IMR-90 (cell line): ENCODE data around the gene PSKH1. TPM values are rescaled to one million over a fixed set of nuclear protein-coding genes. Genes with fewer than 3 reads are reported as not detected.
A peak's percentile ranks its signal among the peaks of the same experiment; 100 is the strongest.

Experiments
- ATAC-seq: fragments of 200-7000 bp; cut with Tn5 transposase; 2 replicates; pipeline ENCODE4 v1.9.1; 2020; ENCODE audit warnings: low read depth, mild to moderate bottlenecking, moderate library complexity
- BruUV-seq: library from RNA; stranded (reverse); fragments of 400-500 nt; replicated peaks from 2 replicates; lab custom pipeline; 2021; lab: Mats Ljungman, UMichigan
- CTCF ChIA-PET: fragments of 300-600 bp; formaldehyde crosslinking; extraction: SDS; loops from one replicate; lab custom pipeline; 2021; ENCODE audit warnings: antibody characterized with exemption; lab: Yijun Ruan, JAX
- POLR2A ChIA-PET: fragments of 300-600 bp; sonication (Branson Sonifier 250); formaldehyde crosslinking; loops from one replicate; lab custom pipeline; 2022; ENCODE audit warnings: antibody characterized with exemption; ENCODE audit not compliant: unreplicated experiment; lab: Charles Lee
- DNase-seq: peaks from one replicate; pipeline ENCODE4 v3.0.0; 2013
- H2AFZ ChIP-seq: replicated peaks from 2 replicates; pipeline ENCODE3; 2013; ENCODE audit warnings: low read length, mild to moderate bottlenecking; ENCODE audit not compliant: poor library complexity
- H2AK5ac ChIP-seq: 2 replicates; pipeline ENCODE4 v1.6.1; 2013; ENCODE audit warnings: low read depth, low read length, inconsistent platforms
- H2AK9ac ChIP-seq: replicated peaks from 2 replicates; pipeline ENCODE3; 2013; ENCODE audit warnings: mild to moderate bottlenecking, low read depth, low read length, moderate library complexity; ENCODE audit not compliant: poor library complexity
- H2BK120ac ChIP-seq: 2 replicates; pipeline ENCODE4 v1.6.1; 2013; ENCODE audit warnings: low read depth, low read length, inconsistent platforms
- H2BK15ac ChIP-seq: 3 replicates; pipeline ENCODE4 v1.6.1; 2013; ENCODE audit warnings: low read depth, low read length, inconsistent platforms
- H2BK20ac ChIP-seq: 2 replicates; pipeline ENCODE4 v1.6.1; 2013; ENCODE audit warnings: low read depth, mild to moderate bottlenecking, inconsistent platforms, low read length, moderate library complexity
- H2BK5ac ChIP-seq: 2 replicates; pipeline ENCODE4 v1.6.1; 2013; ENCODE audit warnings: mild to moderate bottlenecking, low read depth, low read length, inconsistent platforms; ENCODE audit not compliant: poor library complexity, severe bottlenecking
- H3K14ac ChIP-seq: replicated peaks from 2 replicates; pipeline ENCODE4 v1.6.1; 2013; ENCODE audit warnings: low read depth, low read length, inconsistent platforms
- H3K18ac ChIP-seq: 2 replicates; pipeline ENCODE4 v1.6.1; 2013; ENCODE audit warnings: low read depth, low read length, control low read depth
- H3K23ac ChIP-seq: 2 replicates; pipeline ENCODE4 v1.6.1; 2013; ENCODE audit warnings: low read depth, low read length, inconsistent platforms
- H3K27ac ChIP-seq: 2 replicates; pipeline ENCODE4 v1.5.1; 2013; ENCODE audit warnings: mild to moderate bottlenecking, control low read depth, low read length; ENCODE audit not compliant: insufficient read depth
- H3K27me3 ChIP-seq: 2 replicates; pipeline ENCODE4 v1.6.1; 2013; ENCODE audit warnings: low read length; ENCODE audit not compliant: control insufficient read depth, insufficient read depth
- H3K36me3 ChIP-seq: 2 replicates; pipeline ENCODE4 v1.6.1; 2013; ENCODE audit warnings: low read length, mixed read lengths; ENCODE audit not compliant: control insufficient read depth, insufficient read depth
- H3K4ac ChIP-seq: 2 replicates; pipeline ENCODE4 v1.6.1; 2013; ENCODE audit warnings: low read depth, low read length, inconsistent platforms
- H3K4me1 ChIP-seq: 2 replicates; pipeline ENCODE4 v1.6.1; 2013; ENCODE audit warnings: low read length, mixed read lengths; ENCODE audit not compliant: control insufficient read depth, insufficient read depth
- H3K4me2 ChIP-seq: 2 replicates; pipeline ENCODE4 v1.6.1; 2013; ENCODE audit warnings: low read depth, mild to moderate bottlenecking, control low read depth, low read length, moderate library complexity
- H3K4me3 ChIP-seq: 2 replicates; pipeline ENCODE4 v1.5.1; 2013; ENCODE audit warnings: low read depth, mild to moderate bottlenecking, control low read depth, low read length, moderate library complexity; ENCODE audit not compliant: insufficient read depth
- H3K56ac ChIP-seq: 2 replicates; pipeline ENCODE4 v1.6.1; 2013; ENCODE audit warnings: low read length, inconsistent platforms; ENCODE audit not compliant: insufficient read depth; ENCODE audit errors: extremely low read depth
- H3K79me1 ChIP-seq, 2 experiments: 2 replicates each; pipeline ENCODE4 v1.6.1; 2013; ENCODE audit warnings: low read length in 2 of 2, inconsistent platforms in 1 of 2, low read depth in 1 of 2
- H3K9ac ChIP-seq: 2 replicates; pipeline ENCODE4 v1.6.1; 2013; ENCODE audit warnings: low read depth, low read length, control low read depth
- H3K9me1 ChIP-seq: 2 replicates; pipeline ENCODE4 v1.6.1; 2013; ENCODE audit warnings: low read length, inconsistent platforms; ENCODE audit not compliant: insufficient read depth
- H3K9me3 ChIP-seq: 2 replicates; pipeline ENCODE4 v1.6.1; 2013; ENCODE audit warnings: low read length; ENCODE audit not compliant: control insufficient read depth, insufficient read depth
- H4K20me1 ChIP-seq: 2 replicates; pipeline ENCODE4 v1.6.1; 2013; ENCODE audit warnings: low read length, inconsistent platforms; ENCODE audit not compliant: insufficient read depth
- H4K5ac ChIP-seq: 2 replicates; pipeline ENCODE4 v1.6.1; 2013; ENCODE audit warnings: mild to moderate bottlenecking, low read depth, low read length, control low read depth
- H4K8ac ChIP-seq, 2 experiments: 2 replicates each; pipeline ENCODE4 v1.6.1; 2013; ENCODE audit warnings: low read depth in 2 of 2, low read length in 2 of 2, control low read depth in 1 of 2, inconsistent platforms in 1 of 2
- H4K91ac ChIP-seq: 2 replicates; pipeline ENCODE4 v1.6.1; 2013; ENCODE audit warnings: low read depth, low read length, inconsistent platforms; ENCODE audit not compliant: insufficient read depth
- CHD1 ChIP-seq: IDR thresholded peaks from 2 replicates; pipeline ENCODE4 v1.6.1; 2012; ENCODE audit warnings: low read depth, low read length, improper control_type of control experiment
- MAFK ChIP-seq: IDR thresholded peaks from 2 replicates; pipeline ENCODE4 v1.6.1; 2012; ENCODE audit warnings: low read depth, low read length, improper control_type of control experiment
- MXI1 ChIP-seq: IDR thresholded peaks from 2 replicates; pipeline ENCODE4 v1.6.1; 2012; ENCODE audit warnings: low read depth, mild to moderate bottlenecking, low read length, moderate library complexity, borderline replicate concordance
- NFE2L2 ChIP-seq: fragments of 150-350 bp; IDR thresholded peaks from 2 replicates; pipeline ENCODE4 v1.6.1; 2016; ENCODE audit warnings: low read depth, mild to moderate bottlenecking, low read length
- WGBS, 2 experiments: methylation state at CpG; one replicate each; pipeline versions ENCODE4 v1.1.5 to v1.1.7; 2013; ENCODE audit warnings: missing lambda C conversion rate in 2 of 2; ENCODE audit not compliant: insufficient read length in 1 of 2; ENCODE audit errors: extremely low coverage in 2 of 2; 5-methylcytosine and 5-hydroxymethylcytosine counted together
- dilution Hi-C: fragments of 300-500 bp; cut with HindIII; formaldehyde crosslinking; loops from one replicate; pipeline ENCODE4 v1.14.3; 2018; ENCODE audit warnings: low sequenced_read_pairs; ENCODE audit not compliant: unreplicated experiment
- in situ Hi-C: fragments of 300-500 bp; cut with MboI; formaldehyde crosslinking; loops from 3 replicates; pipeline ENCODE4 v1.14.3; 2019; ENCODE audit warnings: low sequenced_read_pairs, inconsistent platforms, mixed read lengths
- intact Hi-C: fragments of 100-400 bp; cut with micrococcal nuclease; formaldehyde crosslinking; loops from 2 replicates; pipeline ENCODE4 v1.10.0; 2022
- polyA plus RNA-seq, 3 experiments: library from polyadenylated mRNA; depleted of rRNA; stranded (reverse); fragments of >200 nt; gene quantifications; 2 replicates each; pipeline ENCODE4 v1.2.3, GENCODE V29; 2012; ENCODE audit warnings: low replicate concordance in 1 of 3
- total RNA-seq: library from RNA; depleted of rRNA; stranded (reverse); fragments of >200 nt; gene quantifications from 2 replicates; pipeline ENCODE4 v1.2.3, GENCODE V29; 2012

Gene PSKH1
- total and polyA plus RNA-seq, 2 of the 4 experiments (the other 2 are of a cell fraction), result 11.5 to 26.7 TPM

DNA sequence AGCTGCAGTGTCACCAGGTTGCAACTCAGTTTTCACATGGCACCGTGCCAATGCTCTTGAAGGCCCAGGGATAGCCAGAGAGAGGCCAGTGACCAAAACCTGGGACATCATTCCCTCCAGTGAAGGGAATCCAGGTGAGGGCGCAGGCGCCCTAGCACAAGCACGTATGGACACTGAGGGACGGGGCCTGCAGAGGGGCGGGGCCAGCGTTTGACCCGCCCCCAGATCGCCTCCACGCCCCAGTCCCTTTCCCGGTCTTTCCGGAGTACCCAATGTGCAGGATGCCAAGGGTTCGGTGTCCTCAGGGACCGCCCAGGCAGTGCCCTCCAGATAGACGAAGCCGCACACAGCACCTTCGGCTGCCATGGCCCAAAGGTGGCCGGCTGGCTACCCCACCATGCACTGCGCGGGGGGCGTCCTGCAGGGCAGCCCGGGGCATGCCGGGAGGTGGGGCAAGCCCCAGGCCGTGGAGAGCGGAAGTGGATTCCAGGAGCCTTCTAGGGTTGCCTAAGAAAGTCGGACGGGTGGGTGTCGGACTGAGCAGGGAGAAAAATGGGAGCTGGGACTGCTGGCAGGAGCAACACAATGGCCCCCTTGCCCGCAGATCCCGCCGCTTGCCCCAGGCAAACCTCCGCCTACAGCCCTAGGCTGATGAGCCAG lies 70.7 kb downstream of the PSKH1 start:
- no peak overlapping the region for H3K18ac ChIP-seq
- no peaks in the 10 kb centered on the region for H3K9me3 ChIP-seq
- peaks cover 53% of the 10 kb centered on the region for H3K4me1 ChIP-seq
- DNase-seq, result no peak
- no peak overlapping the region for H4K91ac ChIP-seq
- WGBS, 2 experiments, result 38% methylated on average over 4 of the region's 32 CpGs; no CpG with 5 or more reads in 1 of the 2 experiments
- ChIA-PET CTCF (interaction anchor here (0.6 kb wide), 1 partner anchor 105 kb away, joined by 3 read pairs; no protein-coding TSS in a partner anchor), POLR2A (no interaction called here)
- no peak for ATAC-seq
- H3K4ac ChIP-seq, result no peak overlapping the region
- no TSS peak for BruUV-seq
- peaks cover 64% of the 10 kb centered on the region for H3K9me1 ChIP-seq
- no peak overlapping the region for H4K5ac ChIP-seq
- peaks cover 43 to 93% of the 10 kb centered on the region in 2 experiments for H3K79me1 ChIP-seq
- no peak overlapping the region for H2BK5ac ChIP-seq
- in situ Hi-C loops, result no loop called here
- no peak overlapping the region for H2BK15ac ChIP-seq
- no peaks in the 10 kb centered on the region for H3K27me3 ChIP-seq
- dilution Hi-C loops, result no loop called here
- H3K27ac ChIP-seq, result no peak overlapping the region
- H3K56ac ChIP-seq, result no peak overlapping the region
- H3K4me3 ChIP-seq, result no peak overlapping the region
- no peak overlapping the region for H3K4me2 ChIP-seq
- peaks cover 89% of the 10 kb centered on the region for H4K20me1 ChIP-seq
- H2AK9ac ChIP-seq, result peak overlapping the region; percentile 51
- H2BK20ac ChIP-seq, result no peak overlapping the region
- no peak overlapping the region for H2AFZ ChIP-seq
- TF ChIP-seq NFE2L2, result no peak
- TF ChIP-seq MXI1, result no peak
- TF ChIP-seq MAFK, result no peak
- TF ChIP-seq CHD1, result no peak
- no peak overlapping the region for H3K14ac ChIP-seq
- intact Hi-C loops, result loop anchor here (10.0 kb wide), 1 partner anchor 261 kb away; no protein-coding TSS in a partner anchor
- H3K36me3 ChIP-seq, result peaks cover 57% of the 10 kb centered on the region
- no peak overlapping the region; a peak in 1 of 4 replicates for H4K8ac ChIP-seq
- no peak overlapping the region for H3K23ac ChIP-seq
- H2BK120ac ChIP-seq, result no peak overlapping the region
- H3K9ac ChIP-seq, result no peak overlapping the region
- H2AK5ac ChIP-seq, result no peak overlapping the region
